Smooth muscle cell (in vitro differentiated cells): Measurements from ENCODE around the gene SWT1. TPM values are rescaled to one million over a fixed set of nuclear protein-coding genes. Genes with fewer than 3 reads are reported as not detected.
A peak's percentile ranks its signal among the peaks of the same experiment; 100 is the strongest.
"Not testable (repeated sequence)": the region's sequence is repeated elsewhere in the genome, so short reads cannot be mapped to it uniquely, and the experiment has no call there.

Experiments used
- DNase-seq: peaks from one replicate; lab custom pipeline; 2025; ENCODE audit not compliant: unreplicated experiment; lab: John Stamatoyannopoulos, UW
- H2AFZ ChIP-seq: fragments of 200-600 bp; sonication (generic); 2 replicates; pipeline ENCODE4 v1.6.0; 2016; ENCODE audit warnings: antibody characterized with exemption, low read depth, mild to moderate bottlenecking
- H3F3A ChIP-seq: fragments of 200-600 bp; sonication (generic); 2 replicates; pipeline ENCODE4 v1.6.0; 2017; ENCODE audit warnings: antibody characterized with exemption, low read depth
- H3K27ac ChIP-seq: fragments of 200-600 bp; sonication (generic); 2 replicates; pipeline ENCODE4 v1.5.1; 2016; ENCODE audit warnings: low read depth, mild to moderate bottlenecking
- H3K27me3 ChIP-seq: fragments of 200-600 bp; sonication (generic); 2 replicates; pipeline ENCODE4 v1.6.1; 2016; ENCODE audit warnings: low read depth, mild to moderate bottlenecking
- H3K36me3 ChIP-seq: fragments of 200-600 bp; sonication (generic); 2 replicates; pipeline ENCODE4 v1.5.1; 2016; ENCODE audit warnings: low read depth
- H3K4me1 ChIP-seq: fragments of 200-600 bp; sonication (generic); 2 replicates; pipeline ENCODE4 v1.5.1; 2016; ENCODE audit warnings: low read depth
- H3K4me2 ChIP-seq: fragments of 200-600 bp; sonication (generic); 2 replicates; pipeline ENCODE4 v1.6.0; 2016; ENCODE audit warnings: mild to moderate bottlenecking
- H3K4me3 ChIP-seq: fragments of 200-600 bp; sonication (generic); 2 replicates; pipeline ENCODE4 v1.5.1; 2016; ENCODE audit warnings: mild to moderate bottlenecking
- H3K79me2 ChIP-seq: fragments of 200-600 bp; sonication (generic); 2 replicates; pipeline ENCODE4 v1.6.0; 2016; ENCODE audit warnings: low read depth, mild to moderate bottlenecking
- H3K9ac ChIP-seq: fragments of 200-600 bp; sonication (generic); 2 replicates; pipeline ENCODE4 v1.6.0; 2016; ENCODE audit warnings: low read depth
- H3K9me3 ChIP-seq: fragments of 200-600 bp; sonication (generic); replicated peaks from 2 replicates; pipeline ENCODE4 v1.5.1; 2016; ENCODE audit warnings: low read depth
- H4K20me1 ChIP-seq: fragments of 200-600 bp; sonication (generic); 2 replicates; pipeline ENCODE4 v1.6.0; 2016; ENCODE audit warnings: low read depth
- CTCF ChIP-seq: fragments of 200-600 bp; sonication (generic); IDR thresholded peaks from 2 replicates; pipeline ENCODE4 v1.5.1; 2017; ENCODE audit warnings: borderline replicate concordance, mild to moderate bottlenecking, antibody characterized with exemption; ENCODE audit not compliant: insufficient read depth, poor library complexity, severe bottlenecking
- WGBS: methylation state at CpG from one replicate; pipeline ENCODE4 v1.1.7; 2016; ENCODE audit warnings: low lambda C conversion rate; 5-methylcytosine and 5-hydroxymethylcytosine counted together
- polyA plus RNA-seq: library from polyadenylated mRNA; unstranded; fragments of >200 nt; fragmentation: Nextera tagmentation; extraction: Ambion mirVana; gene quantifications from 2 replicates; pipeline ENCODE4 v1.2.1, GENCODE V29; 2016
- total RNA-seq: library from RNA; depleted of rRNA; stranded (reverse); fragments of >200 nt; gene quantifications from 2 replicates; pipeline ENCODE4 v1.2.3, GENCODE V29; 2014

SWT1 gene
- total and polyA plus RNA-seq, 2 experiments from 2014 or later = 1.7 to 11.2 TPM

DNA sequence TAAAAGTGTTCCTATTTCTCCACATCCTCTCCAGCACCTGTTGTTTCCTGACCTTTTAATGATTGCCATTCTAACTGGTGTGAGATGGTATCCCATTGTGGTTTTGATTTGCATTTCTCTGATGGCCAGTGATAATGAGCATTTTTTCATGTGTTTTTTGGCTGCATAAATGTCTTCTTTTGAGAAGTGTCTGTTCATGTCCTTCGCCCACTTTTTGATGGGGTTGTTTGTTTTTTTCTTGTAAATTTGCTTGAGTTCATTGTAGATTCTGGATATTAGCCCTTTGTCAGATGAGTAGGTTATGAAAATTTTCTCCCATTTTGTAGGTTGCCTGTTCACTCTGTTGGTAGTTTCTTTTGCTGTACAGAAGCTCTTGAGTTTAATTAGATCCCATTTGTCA, 95.4 kb downstream of the SWT1 start:
- not testable (repeated sequence) for H3K79me2 ChIP-seq, H3K27ac ChIP-seq, H3K4me1 ChIP-seq, H3K27me3 ChIP-seq, H3K4me3 ChIP-seq, H3F3A ChIP-seq, H2AFZ ChIP-seq, H4K20me1 ChIP-seq, H3K36me3 ChIP-seq, DNase-seq, H3K9me3 ChIP-seq, H3K4me2 ChIP-seq, H3K9ac ChIP-seq
- no CpG with 5 or more reads among the region's 1 CpG for WGBS

GRCh38 chr1:185255595-185255994, 98.6 kb downstream of the SWT1 start:
- H3F3A ChIP-seq, H3K9ac ChIP-seq, H3K4me1 ChIP-seq, DNase-seq, H3K4me3 ChIP-seq, H3K9me3 ChIP-seq, H3K4me2 ChIP-seq, H4K20me1 ChIP-seq, H3K36me3 ChIP-seq, H3K27ac ChIP-seq, H2AFZ ChIP-seq, H3K27me3 ChIP-seq, H3K79me2 ChIP-seq: not testable (repeated sequence)
- WGBS = 89% methylated on average over 5 of the region's 6 CpGs

DNA sequence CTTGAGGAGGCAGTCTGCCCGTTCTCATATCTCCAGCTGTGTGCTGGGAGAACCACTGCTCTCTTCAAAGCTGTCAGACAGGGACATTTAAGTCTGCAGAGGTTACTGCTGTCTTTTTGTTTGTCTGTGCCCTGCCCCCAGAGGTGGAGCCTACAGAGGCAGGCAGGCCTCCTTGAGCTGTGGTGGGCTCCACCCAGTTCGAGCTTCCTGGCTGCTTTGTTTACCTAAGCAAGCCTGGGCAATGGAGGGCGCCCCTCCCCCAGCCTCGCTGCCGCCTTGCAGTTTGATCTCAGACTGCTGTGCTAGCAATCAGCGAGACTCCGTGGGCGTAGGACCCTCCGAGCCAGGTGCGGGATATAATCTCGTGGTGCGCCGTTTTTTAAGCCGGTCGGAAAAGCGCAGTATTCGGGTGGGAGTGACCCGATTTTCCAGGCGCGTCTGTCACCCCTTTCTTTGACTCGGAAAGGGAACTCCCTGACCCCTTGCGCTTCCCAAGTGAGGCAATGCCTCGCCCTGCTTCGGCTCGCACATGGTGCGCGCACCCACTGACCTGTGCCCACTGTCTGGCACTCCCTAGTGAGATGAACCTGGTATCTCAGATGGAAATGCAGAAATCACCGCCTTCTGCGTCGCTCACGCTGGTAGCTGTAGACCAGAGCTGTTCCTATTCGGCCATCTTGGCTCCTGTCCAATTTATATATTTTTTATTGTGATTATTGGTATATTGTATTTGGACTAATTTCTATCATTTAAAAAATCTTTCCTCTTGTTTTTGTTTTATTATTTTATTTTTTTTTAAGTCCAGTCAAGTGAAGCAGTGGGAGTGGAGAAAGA, 100.4 kb downstream of the SWT1 start:
- peak overlapping the region; percentile 62 for H3K4me2 ChIP-seq
- 66% methylated on average over 32 of the region's 32 CpGs for WGBS
- not testable (repeated sequence) for H3F3A ChIP-seq, DNase-seq, H3K4me3 ChIP-seq, H3K36me3 ChIP-seq, H3K4me1 ChIP-seq, H3K79me2 ChIP-seq, H2AFZ ChIP-seq, H4K20me1 ChIP-seq, H3K9me3 ChIP-seq, H3K27me3 ChIP-seq
- peak overlapping the region; percentile 28 for H3K9ac ChIP-seq
- peak overlapping the region; percentile 61 for H3K27ac ChIP-seq

DNA sequence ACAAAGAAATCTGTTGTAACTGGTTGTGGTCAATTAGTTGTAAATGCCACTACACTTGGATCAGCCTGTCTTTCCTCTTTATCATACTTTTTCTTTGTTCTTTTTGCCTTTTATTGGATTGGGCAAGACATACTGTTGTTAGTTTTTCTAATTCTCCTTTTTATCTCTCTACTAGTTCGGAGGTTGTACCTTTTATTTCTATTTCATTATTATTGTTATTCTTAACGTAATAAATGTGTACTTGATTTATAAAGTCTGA, 100.9 kb downstream of the SWT1 start:
- Histone ChIP-seq H3K4me3 (no peak overlapping the region), H3K9ac (peak overlapping the region; percentile 28), H3K27ac (peak overlapping the region; percentile 61), H3K27me3 (no peaks in the 10 kb centered on the region), H3K4me2 (peak overlapping the region; percentile 62), H3F3A (no peaks in the 10 kb centered on the region), H3K9me3 (no peaks in the 10 kb centered on the region), H2AFZ (no peak overlapping the region), H4K20me1 (no peaks in the 10 kb centered on the region), H3K79me2 (no peaks in the 10 kb centered on the region), H3K36me3 (no peaks in the 10 kb centered on the region), H3K4me1 (peaks cover 7% of the 10 kb centered on the region)
- TF ChIP-seq CTCF = no peak
- DNase-seq = no peak
- 47% methylated on average over 2 of the region's 2 CpGs for WGBS

DNA sequence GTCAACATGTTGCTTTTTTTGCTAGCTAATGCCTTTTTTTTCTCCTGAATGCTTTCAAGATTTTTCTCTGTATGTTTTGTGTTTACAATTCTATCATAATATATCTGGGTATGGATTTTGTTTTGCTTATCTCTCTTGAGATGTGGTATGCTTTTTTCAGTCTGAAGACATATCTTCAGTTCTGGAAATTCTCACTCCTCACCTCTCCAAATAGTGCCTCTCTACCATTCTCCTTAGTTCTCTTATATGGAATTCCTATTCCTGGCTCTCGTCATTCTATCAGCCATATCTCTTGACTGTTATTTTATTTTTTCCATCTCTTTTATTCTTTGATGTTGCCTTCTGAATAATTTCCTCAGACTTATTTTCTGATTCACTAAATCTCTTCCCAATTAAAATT, 101.7 kb downstream of the SWT1 start:
- WGBS = 29% methylated on average over 1 of the region's 1 CpG

More for the DNA sequence above, 101.7 kb downstream of the SWT1 start:
- Histone ChIP-seq H2AFZ (no peak overlapping the region), H3K4me1 (peaks cover 7% of the 10 kb centered on the region), H3K9me3 (no peaks in the 10 kb centered on the region), H3K27ac (peak overlapping the region; percentile 61), H3K27me3 (no peaks in the 10 kb centered on the region), H3K9ac (no peak overlapping the region), H3K36me3 (no peaks in the 10 kb centered on the region), H3K4me2 (peak overlapping the region; percentile 62), H3F3A (no peaks in the 10 kb centered on the region), H4K20me1 (no peaks in the 10 kb centered on the region), H3K4me3 (no peak overlapping the region), H3K79me2 (no peaks in the 10 kb centered on the region)
- DNase-seq = no peak
- no peak for TF ChIP-seq CTCF
